AG04450 (cell line): Measurements from ENCODE around the gene PRR23C. TPM values are rescaled to one million over a fixed set of nuclear protein-coding genes. Genes with fewer than 3 reads are reported as not detected.

Experiments
- CTCF ChIA-PET: fragments of 300-600, 350-600 bp; formaldehyde crosslinking; extraction: SDS; loops from one replicate; lab custom pipeline; 2022; ENCODE audit warnings: antibody characterized with exemption, inconsistent platforms; lab: Charles Lee
- POLR2A ChIA-PET: fragments of 350-600 bp; formaldehyde crosslinking; extraction: SDS; loops from one replicate; lab custom pipeline; 2021; ENCODE audit warnings: antibody characterized with exemption, inconsistent platforms; lab: Yijun Ruan, JAX
- DNase-seq: peaks from one replicate; pipeline ENCODE4 v3.0.0-alpha.2; 2011; ENCODE audit warnings: low read depth, low spot score
- H3K27ac ChIP-seq: one replicate; pipeline ENCODE4 v1.5.1; 2012; ENCODE audit warnings: low read depth, low read length, control low read depth
- H3K27me3 ChIP-seq: one replicate; pipeline ENCODE4 v1.6.0; 2012; ENCODE audit warnings: low read length; ENCODE audit not compliant: control insufficient read depth, insufficient read depth
- H3K4me3 ChIP-seq: 2 replicates; pipeline ENCODE4 v1.5.1; 2011; ENCODE audit warnings: mild to moderate bottlenecking, low read depth, low read length, control low read depth
- H3K9me3 ChIP-seq: 2 replicates; pipeline ENCODE4 v1.5.1; 2012; ENCODE audit warnings: low read length; ENCODE audit not compliant: control insufficient read depth, insufficient read depth
- polyA plus RNA-seq: library from polyadenylated mRNA; depleted of rRNA; stranded (reverse); fragments of >200 nt; gene quantifications from 2 replicates; pipeline ENCODE4 v1.2.3, GENCODE V29; 2011
- TF ChIP-seq, protein P1 (sequence below): IDR thresholded peaks from 2 replicates; pipeline ENCODE4 v1.5.1; 2011; ENCODE audit warnings: low read depth, low read length, control low read depth, inconsistent platforms

The PRR23C gene
- polyA plus RNA-seq, 1 experiment: not detected

GRCh38 chr3:139084176-139084575 is 39.5 kb upstream of the PRR23C start:
- Histone ChIP-seq H3K27ac (no peak overlapping the region), H3K4me3 (no peak overlapping the region), H3K27me3 (peaks cover 3% of the 10 kb centered on the region), H3K9me3 (no peaks in the 10 kb centered on the region)
- ChIA-PET POLR2A (no interaction called here), CTCF (no interaction called here)
- TF ChIP-seq, protein P1, sequence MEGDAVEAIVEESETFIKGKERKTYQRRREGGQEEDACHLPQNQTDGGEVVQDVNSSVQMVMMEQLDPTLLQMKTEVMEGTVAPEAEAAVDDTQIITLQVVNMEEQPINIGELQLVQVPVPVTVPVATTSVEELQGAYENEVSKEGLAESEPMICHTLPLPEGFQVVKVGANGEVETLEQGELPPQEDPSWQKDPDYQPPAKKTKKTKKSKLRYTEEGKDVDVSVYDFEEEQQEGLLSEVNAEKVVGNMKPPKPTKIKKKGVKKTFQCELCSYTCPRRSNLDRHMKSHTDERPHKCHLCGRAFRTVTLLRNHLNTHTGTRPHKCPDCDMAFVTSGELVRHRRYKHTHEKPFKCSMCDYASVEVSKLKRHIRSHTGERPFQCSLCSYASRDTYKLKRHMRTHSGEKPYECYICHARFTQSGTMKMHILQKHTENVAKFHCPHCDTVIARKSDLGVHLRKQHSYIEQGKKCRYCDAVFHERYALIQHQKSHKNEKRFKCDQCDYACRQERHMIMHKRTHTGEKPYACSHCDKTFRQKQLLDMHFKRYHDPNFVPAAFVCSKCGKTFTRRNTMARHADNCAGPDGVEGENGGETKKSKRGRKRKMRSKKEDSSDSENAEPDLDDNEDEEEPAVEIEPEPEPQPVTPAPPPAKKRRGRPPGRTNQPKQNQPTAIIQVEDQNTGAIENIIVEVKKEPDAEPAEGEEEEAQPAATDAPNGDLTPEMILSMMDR: no peak
- no peak for DNase-seq

DNA sequence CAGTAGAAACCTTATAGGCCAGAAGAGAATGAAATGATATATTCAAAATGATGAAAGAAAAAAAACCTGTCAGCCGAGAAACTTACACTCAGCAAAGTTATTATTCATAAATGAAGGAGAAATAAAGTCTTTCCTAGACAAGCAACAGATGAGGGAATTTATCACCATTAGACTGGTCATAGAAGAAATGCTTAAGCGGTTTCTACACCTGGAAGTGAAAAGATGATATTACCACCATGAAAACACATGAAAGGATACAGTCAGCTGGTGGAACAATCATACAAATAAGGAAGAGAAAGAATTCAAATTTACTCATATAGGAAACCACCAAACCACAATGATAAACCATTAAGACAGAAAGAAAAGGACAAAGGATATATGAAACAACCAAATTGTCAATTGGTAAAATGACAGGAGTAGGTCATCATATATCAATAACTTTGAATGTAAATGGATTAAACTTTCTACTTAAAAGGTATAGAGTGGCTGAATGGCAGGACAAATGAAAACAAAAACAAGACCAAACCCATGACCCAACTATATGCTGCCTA is 29.9 kb upstream of the PRR23C start:
- H3K27me3 ChIP-seq: no peaks in the 10 kb centered on the region
- ChIA-PET CTCF (no interaction called here), POLR2A (no interaction called here)
- H3K9me3 ChIP-seq: no peaks in the 10 kb centered on the region
- DNase-seq: no peak
- TF ChIP-seq, protein P1: no peak
- H3K27ac ChIP-seq: no peak overlapping the region
- H3K4me3 ChIP-seq: no peak overlapping the region

GRCh38 chr3:139062918-139063317 is 18.2 kb upstream of the PRR23C start:
- Histone ChIP-seq H3K4me3 (no peak overlapping the region), H3K27me3 (no peaks in the 10 kb centered on the region), H3K9me3 (no peaks in the 10 kb centered on the region), H3K27ac (no peak overlapping the region)
- DNase-seq: no peak
- POLR2A ChIA-PET: no interaction called here
- CTCF ChIA-PET: interaction anchor here (0.6 kb wide), 1 partner anchor 137 kb away, joined by 3 read pairs; no protein-coding TSS in a partner anchor
- TF ChIP-seq, protein P1: no peak

- Histone ChIP-seq H3K4me3 (no peak overlapping the region), H3K27me3 (no peaks in the 10 kb centered on the region), H3K9me3 (no peaks in the 10 kb centered on the region), H3K27ac (no peak overlapping the region)
- CTCF ChIA-PET: no interaction called here
- POLR2A ChIA-PET: no interaction called here
- TF ChIP-seq, protein P1: no peak
- DNase-seq: no peak
Measured at GRCh38 chr3:139052802-139053600, 8.3 kb upstream of the PRR23C start.
